Keratinocyte (primary cell): ENCODE measurements around the gene SNX3.

ENCODE experiments used
- CTCF ChIP-seq, 3 experiments: IDR thresholded peaks in 1 of 3; conservative IDR thresholded peaks in 1 of 3; optimal IDR thresholded peaks in 1 of 3; 2 replicates in 2 of 3; 3 replicates in 1 of 3; pipeline versions ENCODE3 to v1.5.1; 2011; ENCODE audit warnings: low read length in 3 of 3, mild to moderate bottlenecking in 3 of 3, moderate library complexity in 2 of 3, control low read depth in 1 of 3, inconsistent platforms in 1 of 3; ENCODE audit not compliant: insufficient read depth in 2 of 3; ENCODE audit errors: extremely low read depth in 1 of 3
- EZH2 ChIP-seq: IDR thresholded peaks from one replicate; pipeline ENCODE4 v1.6.1; 2012; ENCODE audit warnings: inconsistent platforms, mild to moderate bottlenecking, low read length, moderate library complexity

- TF ChIP-seq EZH2 (peak; percentile 66), CTCF (optimal IDR thresholded peaks at IDR 0.05 in 1 of 3, IDR thresholded peaks at IDR 0.05 in 1 of 3, conservative IDR thresholded peaks at IDR 0.05 in 1 of 3; ENCODE audit: extremely low read depth in 1 of 3, insufficient read depth in 2 of 3, low read length in 3 of 3) (no peak)
Observed at GRCh38 chr6:108165714-108166663, 94.9 kb downstream of the SNX3 start, which contains the start of gene NR2E1.
